ENCODE data around the gene PCGF1.

PCGF1 gene

DNA sequence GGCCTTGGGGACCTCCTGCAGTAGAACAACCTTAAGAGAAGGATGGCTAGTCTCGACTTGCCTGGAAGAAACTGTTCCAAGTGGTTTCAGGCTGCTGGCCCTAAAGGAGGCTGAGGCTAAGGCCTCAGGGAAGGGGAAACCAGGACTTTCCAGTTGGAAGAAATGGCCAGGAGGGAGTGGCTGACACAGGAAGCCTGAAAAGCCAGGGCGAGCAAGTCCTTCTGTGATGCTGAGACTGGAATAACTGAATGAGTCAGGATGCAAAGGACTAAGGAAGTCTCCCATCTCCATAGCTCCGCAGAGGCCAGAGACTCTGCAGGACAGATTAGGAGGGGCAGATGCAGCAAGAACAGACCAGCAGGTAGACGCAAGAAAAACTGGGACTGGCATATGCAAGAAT lies 29.6 kb upstream of the PCGF1 start:
- FAIRE-seq: no peak
- no peak for DNase-seq (ENCODE audit: insufficient read length, low spot score)

DNA sequence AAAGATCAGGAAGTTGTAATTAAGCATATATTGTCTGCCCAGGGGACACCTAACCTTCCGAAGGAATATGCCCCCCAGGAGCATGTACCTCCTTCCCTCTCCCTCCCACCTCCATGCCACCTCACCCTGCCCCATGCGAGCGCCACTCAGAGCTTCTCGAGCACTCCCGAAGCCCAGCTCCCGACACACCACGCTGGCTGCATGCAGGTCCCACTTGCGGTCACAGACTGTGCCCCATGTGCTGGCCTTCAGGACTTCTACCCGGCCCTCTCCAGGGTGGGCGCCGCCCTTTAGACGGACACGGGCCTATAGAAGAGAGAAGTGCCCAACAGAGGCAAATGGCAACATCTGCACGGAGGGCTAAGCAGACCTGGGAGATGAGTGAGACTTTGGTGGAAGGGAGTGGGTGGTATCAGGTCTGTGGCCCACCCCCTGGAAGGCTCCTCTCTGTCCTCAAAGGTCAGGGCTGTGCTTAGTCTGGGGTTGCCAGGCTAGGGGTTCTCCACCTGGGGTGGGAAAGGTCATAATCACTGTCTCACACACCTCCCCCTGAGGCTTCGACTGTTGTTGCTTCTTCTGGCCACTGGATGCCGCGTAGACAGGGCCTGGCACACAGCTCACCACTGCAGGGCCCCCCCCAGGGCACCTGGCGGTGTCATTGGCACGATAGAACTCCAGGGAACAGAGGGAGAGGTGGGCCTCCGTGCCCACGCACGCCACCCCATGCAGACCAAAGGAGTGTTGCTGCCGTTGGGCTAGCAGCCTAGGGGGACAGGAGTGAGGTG lies 28.9 kb upstream of the PCGF1 start:
- FAIRE-seq: no peak

DNA sequence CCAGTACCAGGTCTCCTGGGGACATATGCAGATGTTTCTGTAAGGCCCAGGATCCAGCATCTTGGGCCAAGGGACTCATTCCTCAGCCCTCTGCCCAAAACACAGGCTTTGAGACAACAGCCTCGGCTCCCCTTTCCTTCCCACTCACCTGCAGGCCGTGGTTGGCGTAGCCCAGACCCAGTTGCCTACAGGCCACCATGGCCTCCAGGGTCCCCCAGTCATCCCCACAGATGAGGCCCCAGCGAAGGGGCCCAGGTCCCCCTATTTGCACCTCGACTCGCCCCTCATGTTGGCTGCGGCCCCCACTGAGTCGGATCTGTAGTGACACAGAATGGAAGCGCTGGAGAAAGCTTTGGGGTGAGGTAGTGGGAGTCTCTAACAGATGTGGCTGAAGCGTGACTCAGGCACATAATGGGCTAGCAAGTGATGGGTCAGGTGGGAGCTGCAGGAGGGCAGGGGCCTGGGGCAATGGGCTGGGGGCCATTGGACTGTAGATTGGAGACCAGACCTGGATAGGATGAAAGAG lies 28.0 kb upstream of the PCGF1 start:
- FAIRE-seq: no peak
- DNase-seq (ENCODE audit: insufficient read length, low spot score): no peak

More for the DNA sequence above, 28.9 kb upstream of the PCGF1 start:
- DNase-seq (ENCODE audit: insufficient read length, low spot score): no peak

DNA sequence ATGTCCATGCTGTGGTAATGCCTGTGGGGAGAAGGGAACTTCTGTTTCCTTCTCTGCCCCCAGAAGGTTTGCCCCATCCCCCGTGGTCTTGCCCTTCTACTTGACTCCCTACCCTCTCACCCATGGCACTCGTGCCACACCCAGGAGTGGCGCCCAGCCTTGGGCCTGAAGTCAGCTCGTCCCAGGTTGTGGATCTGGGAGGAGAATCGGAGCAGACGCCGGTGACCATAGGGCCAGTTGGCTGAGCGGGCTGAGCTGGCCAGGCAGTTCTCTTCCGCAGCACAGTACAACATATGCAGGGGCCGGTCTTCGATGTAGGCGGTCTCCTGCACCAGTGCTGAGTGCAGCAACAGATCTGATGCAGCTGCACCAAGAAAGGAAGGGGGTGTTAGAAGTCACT lies 26.9 kb upstream of the PCGF1 start:
- FAIRE-seq: no peak

DNA sequence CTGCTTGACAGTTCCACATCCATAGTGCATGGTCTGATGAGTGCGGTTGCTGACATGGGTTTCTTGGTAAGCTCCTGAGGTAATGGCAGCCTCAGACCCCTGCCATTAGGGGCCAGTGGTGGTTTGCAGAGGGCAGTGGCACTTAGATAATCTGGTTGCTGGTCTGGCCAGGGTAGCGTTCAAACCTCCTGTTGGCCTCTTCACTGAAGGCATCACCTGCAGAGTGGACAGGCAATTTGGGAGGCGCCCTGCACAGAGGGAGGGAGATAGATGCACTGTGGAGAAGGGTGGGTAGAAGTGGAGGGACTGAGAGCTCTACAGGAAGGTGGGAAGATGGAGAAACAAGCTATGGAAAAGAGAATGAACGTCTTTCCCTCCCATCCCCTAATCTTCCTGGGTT lies 26.0 kb upstream of the PCGF1 start:
- DNase-seq (ENCODE audit: insufficient read length, low spot score) (no peak), FAIRE-seq (no peak)

More for the DNA sequence above, 26.9 kb upstream of the PCGF1 start:
- no peak for DNase-seq (ENCODE audit: insufficient read length, low spot score)

DNA sequence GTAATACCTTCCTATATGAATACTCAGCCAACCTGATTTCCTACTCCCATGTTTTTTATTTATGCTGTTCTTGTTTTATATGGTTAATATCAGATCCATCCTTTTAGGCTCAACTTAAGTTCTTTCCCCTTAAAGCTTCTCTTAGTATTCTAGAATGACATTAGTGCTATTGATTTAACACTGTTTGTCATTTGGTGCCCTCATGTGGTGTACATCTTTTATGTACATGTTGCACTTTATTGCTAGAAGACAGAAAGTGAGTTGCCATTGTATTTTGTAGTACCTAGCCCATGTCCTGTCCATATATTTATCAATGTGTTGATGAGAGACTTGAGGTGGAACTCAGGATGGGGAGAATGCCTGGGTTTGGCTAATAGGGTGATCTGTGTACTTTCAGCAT lies 24.7 kb upstream of the PCGF1 start:
- no peak for FAIRE-seq
- no peak for DNase-seq (ENCODE audit: insufficient read length, low spot score)

DNA sequence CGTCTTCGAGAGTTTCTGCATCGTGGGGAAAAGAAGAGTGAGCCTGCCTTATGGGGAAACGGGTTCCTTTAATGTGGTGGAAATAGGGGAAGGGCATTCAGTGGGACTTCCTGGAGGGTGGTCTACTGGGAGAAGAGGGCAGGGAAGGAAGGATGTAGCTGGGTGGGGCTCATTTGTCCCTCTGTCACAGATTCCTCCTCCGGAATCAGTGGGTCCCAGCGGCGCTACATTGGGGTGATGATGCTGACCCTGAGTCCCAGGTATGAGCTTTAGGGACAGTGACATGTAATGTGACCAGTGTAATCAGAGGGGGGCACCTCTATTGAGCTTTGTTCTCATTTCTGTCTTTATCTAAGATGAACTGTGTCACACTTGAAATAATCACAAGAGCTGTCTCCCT lies 24.2 kb upstream of the PCGF1 start:
- no peak for FAIRE-seq
- no peak for DNase-seq (ENCODE audit: insufficient read length, low spot score)

DNA sequence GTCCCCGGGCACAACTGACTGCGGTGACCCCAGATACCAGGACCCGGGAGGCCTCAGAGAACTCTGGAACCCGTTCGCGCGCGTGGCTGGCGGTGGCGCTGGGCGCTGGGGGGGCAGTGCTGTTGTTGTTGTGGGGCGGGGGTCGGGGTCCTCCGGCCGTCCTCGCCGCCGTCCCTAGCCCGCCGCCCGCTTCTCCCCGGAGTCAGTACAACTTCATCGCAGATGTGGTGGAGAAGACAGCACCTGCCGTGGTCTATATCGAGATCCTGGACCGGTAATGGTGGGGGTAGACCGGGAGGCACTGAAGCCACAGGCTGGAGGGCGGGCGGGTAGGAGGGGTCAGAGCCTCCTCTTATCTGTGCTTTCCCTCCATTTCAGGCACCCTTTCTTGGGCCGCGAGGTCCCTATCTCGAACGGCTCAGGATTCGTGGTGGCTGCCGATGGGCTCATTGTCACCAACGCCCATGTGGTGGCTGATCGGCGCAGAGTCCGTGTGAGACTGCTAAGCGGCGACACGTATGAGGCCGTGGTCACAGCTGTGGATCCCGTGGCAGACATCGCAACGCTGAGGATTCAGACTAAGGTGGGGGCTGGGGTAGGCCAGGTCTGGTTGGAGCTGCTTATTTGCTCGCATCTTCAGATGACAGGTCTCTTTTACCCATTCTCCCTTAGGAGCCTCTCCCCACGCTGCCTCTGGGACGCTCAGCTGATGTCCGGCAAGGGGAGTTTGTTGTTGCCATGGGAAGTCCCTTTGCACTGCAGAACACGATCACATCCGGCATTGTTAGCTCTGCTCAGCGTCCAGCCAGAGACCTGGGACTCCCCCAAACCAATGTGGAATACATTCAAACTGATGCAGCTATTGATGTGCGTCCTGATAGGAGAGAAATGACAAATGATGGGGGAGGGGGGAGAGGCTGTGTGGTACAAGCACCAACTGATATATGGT lies 23.0 kb upstream of the PCGF1 start:
- FAIRE-seq (peak; percentile 26), DNase-seq (ENCODE audit: insufficient read length, low spot score) (peak; percentile 49)

DNA sequence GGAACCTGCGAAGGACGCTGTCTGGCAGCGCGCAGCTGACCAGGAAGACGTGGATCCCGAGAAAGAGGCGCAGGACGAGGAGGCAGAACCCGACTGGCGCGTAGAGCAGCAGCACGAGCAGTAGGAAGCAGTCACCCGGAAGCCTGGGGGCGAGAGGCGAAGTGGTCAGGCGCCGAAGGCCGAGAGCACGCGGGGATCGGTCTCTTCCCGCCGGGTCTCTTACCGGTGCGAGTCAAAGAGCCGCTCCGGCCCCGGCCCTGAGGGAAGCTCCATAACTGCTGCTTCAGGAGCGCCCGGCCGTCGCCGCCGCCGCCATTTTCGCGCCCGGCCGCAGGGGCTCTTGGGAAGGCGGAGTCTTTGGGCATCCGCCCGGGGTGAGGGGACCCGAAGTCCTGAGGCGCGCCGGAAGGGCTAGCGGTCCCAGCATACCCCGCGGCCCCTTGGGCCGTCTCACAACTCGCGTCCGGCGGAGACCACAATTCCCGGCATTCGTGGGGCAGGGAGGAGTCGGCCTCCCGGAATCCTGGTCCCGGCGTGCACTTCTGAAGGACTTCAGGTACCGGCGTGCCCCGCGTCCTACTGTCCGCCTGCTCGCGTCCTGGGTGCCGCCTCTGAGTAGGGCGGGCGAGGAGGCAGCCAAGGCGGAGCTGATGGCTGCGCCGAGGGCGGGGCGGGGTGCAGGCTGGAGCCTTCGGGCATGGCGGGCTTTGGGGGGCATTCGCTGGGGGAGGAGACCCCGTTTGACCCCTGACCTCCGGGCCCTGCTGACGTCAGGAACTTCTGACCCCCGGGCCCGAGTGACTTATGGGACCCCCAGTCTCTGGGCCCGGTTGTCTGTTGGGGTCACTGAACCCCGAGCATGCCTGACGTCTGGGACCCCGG lies 22.1 kb upstream of the PCGF1 start, which contains the start of the genes AUP1 and HTRA2:
Gene AUP1, minus strand, starts transcription at position 350 of the 882 bp plus-strand sequence. Its CDS starts 77 bp downstream, at position 273.
Gene HTRA2, plus strand, starts transcription at position 577 of the 882 bp plus-strand sequence. Its CDS starts 74 bp downstream, at position 651.
- peak; percentile 99 for DNase-seq (ENCODE audit: insufficient read length, low spot score)
- FAIRE-seq: peak; percentile 85

DNA sequence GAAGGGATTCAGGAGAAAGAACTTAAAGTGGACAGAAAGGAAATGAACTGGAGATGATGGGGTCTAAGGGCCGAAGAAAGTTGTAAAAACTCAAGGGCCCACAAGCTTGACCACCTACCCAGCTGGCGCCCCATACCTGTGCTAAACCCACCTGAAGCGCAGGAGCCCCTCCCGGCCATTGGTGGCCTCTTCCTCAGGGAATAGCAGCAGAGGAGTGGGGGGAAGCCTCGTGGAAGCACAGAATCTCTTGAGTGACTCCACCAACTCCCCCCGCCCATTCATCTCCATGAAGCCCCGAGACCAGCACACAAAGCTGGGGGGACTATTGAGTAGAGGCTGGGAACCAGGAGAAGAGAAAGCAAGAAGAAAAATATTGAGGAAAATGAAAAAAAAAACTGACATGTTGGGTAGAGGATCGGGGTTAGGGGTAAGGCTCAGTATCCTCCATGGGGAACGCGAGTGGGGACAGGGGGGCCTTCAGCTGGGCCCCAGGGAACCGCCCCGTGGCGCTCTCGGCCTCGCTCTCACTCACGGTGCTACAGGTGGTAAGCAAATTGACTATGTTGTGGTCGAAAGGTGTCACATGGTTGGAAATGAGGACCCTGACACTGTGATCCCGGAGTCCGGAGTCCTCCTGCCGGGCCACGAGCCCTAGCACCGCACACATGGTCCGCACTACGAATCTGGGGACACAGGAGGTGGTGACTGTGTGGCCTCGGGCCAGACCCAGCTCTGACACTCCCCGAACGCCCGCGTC lies 21.3 kb upstream of the PCGF1 start:
- no peak for FAIRE-seq

DNA sequence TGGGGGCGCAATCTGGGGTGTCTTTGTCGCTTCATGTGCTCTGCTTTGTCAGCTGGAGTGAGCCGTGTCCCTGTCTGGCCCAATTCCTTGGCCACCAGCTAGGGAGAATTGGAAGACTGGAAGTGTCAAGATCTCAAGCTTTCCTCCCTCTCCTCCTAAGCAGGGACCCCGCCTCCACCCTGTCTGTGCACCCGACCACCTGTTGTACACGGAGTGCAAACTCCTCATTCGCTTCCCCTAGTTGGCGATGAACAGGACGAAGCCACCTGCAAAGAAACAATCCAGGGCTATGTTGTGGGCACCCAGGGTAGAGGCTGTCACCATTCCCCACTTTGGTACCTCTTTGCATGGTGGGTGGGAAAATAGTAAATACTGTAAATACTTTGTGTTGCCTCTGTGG lies 20.2 kb upstream of the PCGF1 start:
- DNase-seq (ENCODE audit: insufficient read length, low spot score) (no peak), FAIRE-seq (no peak)

More for the DNA sequence above, 21.3 kb upstream of the PCGF1 start:
- no peak for DNase-seq (ENCODE audit: insufficient read length, low spot score)

DNA sequence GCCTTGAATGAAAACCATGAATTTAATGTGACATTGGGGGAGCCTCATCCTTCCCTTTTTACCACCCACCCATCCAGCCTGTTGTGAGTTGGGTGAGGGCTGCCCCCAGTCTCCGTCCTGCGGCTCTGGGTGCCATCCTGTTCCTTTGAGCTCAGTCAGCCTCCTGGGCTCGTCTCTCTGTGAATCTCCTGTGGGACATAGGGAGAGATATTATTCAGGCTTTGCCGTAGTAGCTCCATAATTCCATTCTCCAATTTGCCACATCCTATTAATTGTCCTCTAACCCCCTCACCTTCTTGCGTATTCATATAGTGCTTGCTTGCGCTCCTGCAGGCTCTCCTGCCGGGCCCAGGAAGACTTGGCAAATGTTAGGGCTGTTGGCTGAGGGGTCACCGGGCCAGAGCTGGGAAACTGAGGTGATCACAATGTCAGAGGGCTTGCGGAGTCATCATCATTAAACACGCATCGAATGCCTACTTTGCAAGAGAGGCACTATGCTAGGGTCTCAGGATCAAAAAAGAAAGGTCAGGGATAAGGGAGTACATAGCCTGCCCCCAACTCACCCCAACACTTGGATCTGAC lies 19.2 kb upstream of the PCGF1 start:
- no peak for FAIRE-seq
- no peak for DNase-seq (ENCODE audit: insufficient read length, low spot score)

DNA sequence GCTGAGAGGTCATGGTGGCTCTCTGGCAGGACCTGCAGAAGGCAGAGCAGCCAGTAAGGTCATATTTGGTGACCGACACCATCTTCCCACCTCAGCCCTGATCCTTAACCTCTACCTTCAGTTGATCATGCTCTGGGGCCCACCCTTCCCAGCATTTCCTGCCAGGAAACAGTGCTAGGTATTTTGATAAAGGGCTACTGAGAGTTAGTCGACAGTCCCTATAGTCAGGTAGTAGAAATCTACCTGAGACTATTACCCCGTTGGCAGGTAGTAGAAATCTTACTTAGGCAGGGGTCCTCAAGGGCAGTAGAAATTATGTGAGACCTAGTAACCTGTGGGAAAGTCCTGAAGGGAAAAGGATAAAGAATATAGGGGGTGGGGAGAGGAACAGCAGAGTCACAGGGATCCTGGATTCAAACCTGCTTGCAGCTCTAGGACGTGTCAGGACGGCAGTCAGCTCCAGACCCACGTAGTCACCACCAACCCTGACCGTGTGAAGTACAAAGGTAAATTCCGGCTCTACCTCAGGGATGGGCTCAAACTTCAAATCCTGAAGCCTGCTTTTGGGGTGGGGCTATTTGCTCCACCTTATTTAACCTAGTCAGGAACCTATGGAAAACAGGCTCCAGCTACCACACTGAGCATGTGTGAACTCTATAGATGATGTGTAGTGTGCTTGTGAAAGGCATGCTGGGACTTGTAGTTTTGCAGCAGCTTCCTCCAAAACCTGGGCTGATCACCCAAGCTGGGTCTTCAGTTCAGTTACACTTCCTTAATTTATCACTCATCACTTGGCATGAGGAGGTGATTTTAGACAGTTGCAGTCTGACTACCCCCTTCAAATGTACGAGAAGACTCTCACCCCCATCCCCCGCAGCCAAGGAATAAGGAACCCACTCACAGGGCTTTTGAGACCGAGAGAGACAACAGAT lies 18.5 kb upstream of the PCGF1 start, which contains the start of gene DQX1:
Gene DQX1, minus strand, starts transcription at position 515 of the 932 bp plus-strand sequence. Its CDS starts 502 bp downstream, at position 13.
- FAIRE-seq: no peak
- peak; percentile 54 for DNase-seq (ENCODE audit: insufficient read length, low spot score)

DNA sequence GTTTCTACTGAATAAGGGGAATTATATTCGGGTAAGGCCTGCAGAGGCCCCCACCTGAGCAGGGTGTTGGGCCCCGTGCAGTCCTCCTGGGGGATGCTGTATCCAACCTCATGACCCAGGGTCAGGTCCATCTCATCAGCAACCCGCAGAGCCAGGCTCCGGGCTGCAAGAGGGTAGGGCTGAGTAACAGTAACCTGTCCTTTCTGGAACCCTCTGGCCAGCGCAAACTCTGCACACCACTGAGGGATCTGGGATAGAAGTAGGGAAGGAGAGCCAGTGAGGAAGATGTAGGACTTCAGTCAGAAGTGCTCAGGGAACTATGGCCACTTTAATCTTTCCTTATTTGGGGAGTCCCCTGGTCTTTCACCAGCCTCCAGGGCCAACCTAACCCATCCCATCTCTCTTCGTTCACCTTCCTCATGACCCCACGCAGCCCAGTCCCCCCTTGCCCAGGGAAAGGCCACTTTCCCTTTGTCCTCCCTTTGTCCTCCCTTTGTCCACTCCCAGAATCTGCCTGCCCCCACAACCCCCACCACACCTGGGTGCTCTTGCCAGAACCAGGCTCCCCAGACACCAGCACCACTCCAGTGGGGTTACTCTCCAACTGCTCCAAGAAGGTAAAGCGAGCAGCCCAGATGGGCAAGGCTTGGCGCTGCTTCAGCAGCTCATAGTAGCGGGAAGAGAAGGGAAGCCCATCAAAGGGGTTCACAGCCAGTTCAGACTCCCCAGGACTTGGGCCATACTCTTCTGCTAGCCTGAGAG lies 17.6 kb upstream of the PCGF1 start:
- no peak for DNase-seq (ENCODE audit: insufficient read length, low spot score)
- no peak for FAIRE-seq

DNA sequence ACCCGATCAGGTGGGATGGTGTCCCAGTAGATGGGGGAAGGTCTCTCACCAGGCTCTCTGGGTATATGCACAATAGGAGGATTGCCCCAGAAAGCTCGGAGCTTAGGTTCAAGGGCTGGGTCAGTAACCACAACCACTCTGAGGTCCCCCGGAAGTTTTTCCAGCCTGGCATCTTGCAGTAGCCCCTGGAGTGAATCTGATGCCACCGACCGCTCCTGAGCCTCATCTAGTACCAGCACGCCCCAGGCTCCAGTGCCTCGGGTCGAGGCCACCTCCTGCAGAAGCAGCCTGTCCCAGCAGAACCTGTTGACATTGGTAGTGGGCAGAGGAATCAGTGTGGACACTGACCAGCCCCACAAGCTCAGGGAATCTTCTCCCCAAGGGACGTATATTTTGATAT lies 16.5 kb upstream of the PCGF1 start:
- DNase-seq (ENCODE audit: insufficient read length, low spot score): no peak
- no peak for FAIRE-seq

DNA sequence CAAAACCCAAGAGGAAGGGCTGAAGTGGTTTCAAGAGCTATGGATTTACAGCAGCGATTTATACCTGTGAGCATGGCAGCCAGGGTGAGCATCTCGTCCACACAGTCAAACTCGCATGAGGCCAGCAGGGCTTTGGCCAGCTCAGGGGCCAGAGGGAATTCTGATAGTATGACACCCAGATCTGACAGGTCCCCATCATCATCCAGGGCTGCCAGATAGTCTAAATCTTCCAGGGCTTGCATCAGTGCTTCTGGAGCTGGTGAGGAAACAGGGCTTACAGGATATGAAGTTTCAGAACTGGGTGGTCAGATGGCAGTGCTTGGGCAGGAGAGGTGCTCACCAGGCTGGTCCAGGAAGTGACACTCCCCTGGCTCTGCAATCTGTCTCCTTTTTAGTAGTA lies 15.0 kb upstream of the PCGF1 start:
- no peak for DNase-seq (ENCODE audit: insufficient read length, low spot score)
- no peak for FAIRE-seq

DNA sequence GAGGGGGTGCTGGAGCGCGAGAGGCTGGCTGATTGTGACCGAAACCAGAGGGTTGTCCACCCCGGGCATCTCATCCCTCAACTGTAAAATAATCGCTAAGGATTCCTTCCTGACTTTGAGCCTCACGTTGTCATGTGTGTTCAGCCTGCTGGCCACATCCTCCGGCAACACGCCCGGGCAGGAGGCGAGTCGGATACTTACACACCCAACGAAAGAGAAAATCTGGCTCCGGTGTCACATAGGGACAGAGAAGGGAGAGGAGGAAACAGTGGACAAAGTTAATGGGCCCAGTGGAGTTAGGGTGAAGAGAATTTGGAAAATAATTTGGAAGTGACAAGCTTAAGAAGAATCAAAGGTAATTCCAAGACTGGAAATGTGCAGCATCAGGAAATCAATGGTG lies 9.2 kb upstream of the PCGF1 start:
- no peak for DNase-seq (ENCODE audit: insufficient read length, low spot score)
- no peak for FAIRE-seq

All from HTR-8/SVneo (cell line).